Measurements from ENCODE around the gene MAP3K7.
"Not testable (repeated sequence)": the region's sequence is repeated elsewhere in the genome, so short reads cannot be mapped to it uniquely, and the experiment has no call there.

Gene MAP3K7

GRCh38 chr6:90575267-90575666 is 11.6 kb downstream of the MAP3K7 start:
- DNase-seq = no peak

GRCh38 chr6:90574610-90575009 is 12.3 kb downstream of the MAP3K7 start:
- DNase-seq = no peak

GRCh38 chr6:90573624-90574023 is 13.2 kb downstream of the MAP3K7 start:
- DNase-seq = no peak

GRCh38 chr6:90572856-90573255 is 14.0 kb downstream of the MAP3K7 start:
- DNase-seq = no peak

GRCh38 chr6:90569223-90569622 is 17.6 kb downstream of the MAP3K7 start:
- no peak for DNase-seq

- not testable (repeated sequence) for DNase-seq
Measured at GRCh38 chr6:90567682-90568081, 19.2 kb downstream of the MAP3K7 start.

GRCh38 chr6:90562341-90562740 is 24.5 kb downstream of the MAP3K7 start:
- peak in 1 of 5 experiments; percentile 39 for DNase-seq

- no peak for DNase-seq
Measured at GRCh38 chr6:90559931-90560330, 26.9 kb downstream of the MAP3K7 start.

GRCh38 chr6:90557006-90557405 is 29.9 kb downstream of the MAP3K7 start:
- DNase-seq = no peak

- no peak for DNase-seq
Measured at GRCh38 chr6:90547991-90548390, 38.9 kb downstream of the MAP3K7 start.

- DNase-seq = no peak
Measured at GRCh38 chr6:90547079-90547478, 39.8 kb downstream of the MAP3K7 start.

- no peak for DNase-seq
Measured at GRCh38 chr6:90545448-90545847, 41.4 kb downstream of the MAP3K7 start.

- DNase-seq = no peak
Measured at GRCh38 chr6:90544741-90545140, 42.1 kb downstream of the MAP3K7 start.

GRCh38 chr6:90544081-90544480 is 42.8 kb downstream of the MAP3K7 start:
- no peak for DNase-seq

- no peak for DNase-seq
Measured at GRCh38 chr6:90541221-90541620, 45.7 kb downstream of the MAP3K7 start.

GRCh38 chr6:90538278-90539046 is 48.4 kb downstream of the MAP3K7 start:
- DNase-seq = no peak

- DNase-seq = no peak
Measured at GRCh38 chr6:90537723-90538258, 49.1 kb downstream of the MAP3K7 start.

GRCh38 chr6:90537027-90537426 is 49.8 kb downstream of the MAP3K7 start:
- DNase-seq = no peak

GRCh38 chr6:90536520-90536919 is 50.4 kb downstream of the MAP3K7 start:
- DNase-seq = no peak

GRCh38 chr6:90534337-90535025 is 52.4 kb downstream of the MAP3K7 start:
- DNase-seq = peak in 1 of 5 experiments; percentile 2

GRCh38 chr6:90533615-90534336 is 53.1 kb downstream of the MAP3K7 start:
- no peak for DNase-seq

- no peak for DNase-seq
Measured at GRCh38 chr6:90530882-90531281, 56.0 kb downstream of the MAP3K7 start.

- no peak for DNase-seq
Measured at GRCh38 chr6:90525421-90525820, 61.5 kb downstream of the MAP3K7 start.

Measured in T-helper 2 cell (primary cell).